Lung (tissue), 12 donors: Measurements from ENCODE around the gene DNAJB13. TPM values are rescaled to one million over a fixed set of nuclear protein-coding genes. Genes with fewer than 3 reads are reported as not detected.

Experiments used
- ATAC-seq: fragments of 200-7000 bp; cut with Tn5 transposase; one replicate; pipeline ENCODE4 v1.9.1; 2020; ENCODE audit warnings: moderate number of reproducible peaks; ENCODE audit not compliant: insufficient read depth, low FRiP score
- DNase-seq, 3 donors: peaks; one replicate each; pipeline ENCODE4 v3.0.0-alpha.2; 2013 to 2017
- H3K27ac ChIP-seq, 2 donors: one replicate each; pipeline ENCODE4 v1.5.1; 2013; ENCODE audit warnings: mild to moderate bottlenecking in 2 of 2, moderate library complexity in 2 of 2, control low read depth in 1 of 2, inconsistent platforms in 1 of 2, low read depth in 1 of 2, low read length in 1 of 2
- H3K27me3 ChIP-seq, 3 donors: one replicate each; pipeline ENCODE4 v1.5.1; 2013; ENCODE audit warnings: low read length in 2 of 3; ENCODE audit not compliant: control insufficient read depth in 3 of 3, insufficient read depth in 3 of 3
- H3K36me3 ChIP-seq, 4 donors: one replicate each; pipeline ENCODE4 v1.5.1; 2013; ENCODE audit warnings: low read length in 4 of 4, mild to moderate bottlenecking in 1 of 4, moderate library complexity in 1 of 4; ENCODE audit not compliant: control insufficient read depth in 4 of 4, insufficient read depth in 4 of 4
- H3K4me1 ChIP-seq, 5 donors: one replicate each; pipeline ENCODE4 v1.5.1; 2013; ENCODE audit warnings: low read length in 5 of 5, mild to moderate bottlenecking in 2 of 5, moderate library complexity in 1 of 5; ENCODE audit not compliant: control insufficient read depth in 5 of 5, insufficient read depth in 5 of 5
- H3K4me3 ChIP-seq: one replicate; pipeline ENCODE4 v1.5.1; 2013; ENCODE audit warnings: mild to moderate bottlenecking, control low read depth, moderate library complexity
- H3K9ac ChIP-seq, 2 donors: one replicate each; pipeline ENCODE4 v1.5.1; 2013; ENCODE audit warnings: low read length in 2 of 2, control low read depth in 1 of 2; ENCODE audit not compliant: insufficient read depth in 1 of 2
- H3K9me3 ChIP-seq, 4 donors: one replicate each; pipeline ENCODE4 v1.5.1; 2013; ENCODE audit warnings: low read length in 3 of 4, mild to moderate bottlenecking in 1 of 4, moderate library complexity in 1 of 4; ENCODE audit not compliant: control insufficient read depth in 4 of 4, insufficient read depth in 3 of 4
- WGBS, 2 donors: extraction: QIAGEN DNeasy Blood & Tissue Kit; methylation state at CpG; one replicate each; pipeline ENCODE4 v1.1.7; 2013; 5-methylcytosine and 5-hydroxymethylcytosine counted together
- polyA plus RNA-seq, 2 donors: library from polyadenylated mRNA; stranded (reverse); fragments of 200-250 nt; gene quantifications; one replicate each; pipeline ENCODE4 v1.2.1, GENCODE V29; 2013
- total RNA-seq, 2 donors: library from RNA; depleted of rRNA in 1 of 2; stranded (reverse); fragments of >200 nt in 1 of 2; gene quantifications; one replicate each; pipeline ENCODE4 v1.2.1, GENCODE V29; 2014 to 2021
- TF ChIP-seq, protein P1 (sequence below): IDR thresholded peaks from 2 replicates; pipeline ENCODE4 v1.5.1; 2012; ENCODE audit warnings: mild to moderate bottlenecking; ENCODE audit errors: control extremely low read depth, extremely low read depth
- donor health status: control.
- donor health status: control.
- donor health status: Bipolar disorder and iron deficiency.
- donor health status: healthy.
- donor health status: DM: yes; HTN: yes; CAD: no.

The DNAJB13 gene
- total and polyA plus RNA-seq, 4 donors = 5.4 to 11.9 (median 6.4) TPM

DNA sequence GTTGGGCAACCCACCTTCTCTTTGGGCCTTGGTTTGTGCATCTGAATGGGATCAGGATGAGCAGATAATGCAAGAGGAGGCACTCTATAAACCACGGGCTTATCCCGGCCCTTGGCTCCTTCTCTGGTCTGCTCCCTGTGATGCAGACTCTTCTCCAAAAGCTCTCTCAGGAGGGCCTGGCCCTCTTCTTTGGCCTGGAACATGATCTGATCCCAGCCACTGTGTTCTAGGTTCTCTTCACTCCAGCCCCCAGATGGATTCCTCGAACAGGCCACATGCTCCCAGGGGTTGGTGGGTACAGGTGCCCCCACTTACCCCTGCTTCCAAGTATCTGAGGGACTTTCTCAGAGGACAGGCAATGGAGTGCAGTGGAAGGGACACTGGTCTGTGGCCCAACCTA lies 66.8 kb downstream of the DNAJB13 start:
- 86 to 94% methylated on average over 3 of the region's 3 CpGs for WGBS, 2 donors
- Histone ChIP-seq H3K4me1 (peaks cover 4 to 17% (median 7%) of the 10 kb centered on the region in 5 donors), H3K9me3 (no peaks in the 10 kb centered on the region), H3K27ac (peak overlapping the region in 1 of 2 donors; percentile 78), H3K4me3 (no peak overlapping the region), H3K27me3 (no peaks in the 10 kb centered on the region), H3K9ac (no peak overlapping the region), H3K36me3 (peaks cover 0 to 8% (median 3%) of the 10 kb centered on the region in 4 donors)
- DNase-seq (no peak), ATAC-seq (no peak)
- TF ChIP-seq, protein P1, sequence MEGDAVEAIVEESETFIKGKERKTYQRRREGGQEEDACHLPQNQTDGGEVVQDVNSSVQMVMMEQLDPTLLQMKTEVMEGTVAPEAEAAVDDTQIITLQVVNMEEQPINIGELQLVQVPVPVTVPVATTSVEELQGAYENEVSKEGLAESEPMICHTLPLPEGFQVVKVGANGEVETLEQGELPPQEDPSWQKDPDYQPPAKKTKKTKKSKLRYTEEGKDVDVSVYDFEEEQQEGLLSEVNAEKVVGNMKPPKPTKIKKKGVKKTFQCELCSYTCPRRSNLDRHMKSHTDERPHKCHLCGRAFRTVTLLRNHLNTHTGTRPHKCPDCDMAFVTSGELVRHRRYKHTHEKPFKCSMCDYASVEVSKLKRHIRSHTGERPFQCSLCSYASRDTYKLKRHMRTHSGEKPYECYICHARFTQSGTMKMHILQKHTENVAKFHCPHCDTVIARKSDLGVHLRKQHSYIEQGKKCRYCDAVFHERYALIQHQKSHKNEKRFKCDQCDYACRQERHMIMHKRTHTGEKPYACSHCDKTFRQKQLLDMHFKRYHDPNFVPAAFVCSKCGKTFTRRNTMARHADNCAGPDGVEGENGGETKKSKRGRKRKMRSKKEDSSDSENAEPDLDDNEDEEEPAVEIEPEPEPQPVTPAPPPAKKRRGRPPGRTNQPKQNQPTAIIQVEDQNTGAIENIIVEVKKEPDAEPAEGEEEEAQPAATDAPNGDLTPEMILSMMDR = no peak

GRCh38 chr11:74018331-74019005 lies 67.6 kb downstream of the DNAJB13 start:
- Histone ChIP-seq H3K36me3 (peaks cover 0 to 8% (median 1%) of the 10 kb centered on the region in 4 donors), H3K4me3 (no peak overlapping the region), H3K9ac (no peak overlapping the region), H3K27me3 (no peaks in the 10 kb centered on the region), H3K9me3 (no peaks in the 10 kb centered on the region), H3K4me1 (peaks cover 4 to 17% (median 7%) of the 10 kb centered on the region in 5 donors), H3K27ac (peak overlapping the region; percentile 78 to 91)
- WGBS, 2 donors = 45 to 51% methylated on average over 9 of the region's 9 CpGs
- peak; percentile 79 for ATAC-seq
- TF ChIP-seq, protein P1 = no peak
- peak; percentile 46 to 80 (median 57) for DNase-seq

DNA sequence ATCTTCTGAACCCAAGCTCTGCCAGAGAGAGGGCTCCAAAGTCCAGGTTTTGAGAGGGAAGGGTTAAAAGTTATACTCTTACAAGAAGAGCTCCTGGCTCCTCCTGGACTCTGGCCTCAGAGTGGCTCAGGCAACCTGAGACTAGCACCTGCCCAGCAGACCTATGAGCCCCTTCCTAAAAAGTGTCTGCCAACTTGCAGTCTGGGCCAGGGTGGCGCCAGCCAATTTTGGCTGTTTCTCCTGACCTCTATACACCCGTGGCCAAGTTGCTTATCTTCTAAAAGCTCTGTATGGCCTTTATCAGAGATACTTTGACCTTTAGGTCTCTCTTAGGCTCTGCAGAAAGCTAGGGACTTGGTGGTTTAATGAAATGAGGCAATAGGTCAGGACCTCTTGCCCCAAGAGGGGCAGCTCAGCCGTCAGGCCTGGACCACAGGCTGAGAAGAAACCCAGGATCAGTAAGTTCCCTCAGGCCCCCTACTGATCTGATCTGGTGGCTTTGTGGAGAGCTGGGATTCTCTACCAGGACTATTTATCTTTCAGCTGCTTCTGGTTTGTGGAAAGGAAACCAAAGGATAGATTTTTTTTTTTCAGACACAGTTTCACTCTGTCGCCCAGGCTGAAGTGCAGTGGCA lies 68.4 kb downstream of the DNAJB13 start:
- DNase-seq (no peak), ATAC-seq (no peak)
- Histone ChIP-seq H3K4me3 (no peak overlapping the region), H3K27me3 (no peaks in the 10 kb centered on the region), H3K27ac (peak overlapping the region; percentile 78 to 91), H3K36me3 (peaks cover 0 to 8% (median 1%) of the 10 kb centered on the region in 4 donors), H3K9ac (no peak overlapping the region), H3K4me1 (peaks cover 4 to 17% (median 7%) of the 10 kb centered on the region in 5 donors), H3K9me3 (no peaks in the 10 kb centered on the region)
- 52 to 62% methylated on average over 4 of the region's 4 CpGs for WGBS, 2 donors
- TF ChIP-seq, protein P1 = no peak
